ENCODE measurements around the gene EPHB2.

DNA sequence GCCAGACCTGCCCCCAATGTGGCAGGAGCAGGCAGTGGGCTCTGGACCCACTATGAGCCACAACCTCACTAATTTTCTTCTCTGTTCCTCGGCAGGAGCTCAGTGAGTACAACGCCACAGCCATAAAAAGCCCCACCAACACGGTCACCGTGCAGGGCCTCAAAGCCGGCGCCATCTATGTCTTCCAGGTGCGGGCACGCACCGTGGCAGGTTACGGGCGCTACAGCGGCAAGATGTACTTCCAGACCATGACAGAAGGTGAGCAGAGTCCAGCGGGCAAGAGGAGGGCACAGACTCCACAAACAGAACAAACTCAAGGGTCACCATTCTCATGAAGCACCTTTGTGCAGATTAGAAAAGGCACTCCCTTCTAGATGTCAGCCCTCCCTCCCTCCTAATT is 182.2 kb downstream of the EPHB2 start:
- TF ChIP-seq POLR2A (IDR thresholded peaks at IDR 0.05; ENCODE audit: low read depth, low read length) = no peak
- TF ChIP-seq POLR2AphosphoS5 (IDR thresholded peaks at IDR 0.05; ENCODE audit: low read depth, low read length) = no peak
- TF ChIP-seq TAF1 (IDR thresholded peaks at IDR 0.05; ENCODE audit: low read depth, low read length) = no peak
- TF ChIP-seq POU2F2 (IDR thresholded peaks at IDR 0.05; ENCODE audit: low read depth, low read length) = no peak
- TF ChIP-seq SPI1 (IDR thresholded peaks at IDR 0.05; ENCODE audit: low read depth, low read length) = no peak
